A673 (cell line): Measurements from ENCODE around the gene NAA40. TPM values are rescaled to one million over a fixed set of nuclear protein-coding genes. Genes with fewer than 3 reads are reported as not detected.

Experiments used
- BruUV-seq: library from RNA; stranded (reverse); fragments of 400-500 nt; replicated peaks from 2 replicates; lab custom pipeline; 2021; lab: Mats Ljungman, UMichigan
- CTCF ChIA-PET: fragments of 300-600 bp; sonication (Branson Sonifier 250); formaldehyde crosslinking; loops from one replicate; lab custom pipeline; 2022; ENCODE audit warnings: antibody characterized with exemption; lab: Charles Lee
- POLR2A ChIA-PET: fragments of 300-600 bp; sonication (Branson Sonifier 250); formaldehyde crosslinking; loops from one replicate; lab custom pipeline; 2022; ENCODE audit warnings: antibody characterized with exemption; ENCODE audit not compliant: low non-redundant PET; lab: Charles Lee
- DNase-seq: peaks from one replicate; pipeline ENCODE4 v3.0.0-alpha.2; 2015; ENCODE audit warnings: low spot score
- H3K27ac ChIP-seq: fragments of 200-600 bp; sonication (generic); 2 replicates; pipeline ENCODE4 v1.5.1; 2016; ENCODE audit warnings: mixed run types, low read depth, mild to moderate bottlenecking, mixed read lengths, antibody characterized with exemption, low read length; ENCODE audit not compliant: poor library complexity, severe bottlenecking
- H3K27me3 ChIP-seq: fragments of 200-600 bp; sonication (generic); replicated peaks from 2 replicates; pipeline ENCODE4 v1.6.1; 2017; ENCODE audit warnings: mixed run types, low read depth, mild to moderate bottlenecking, mixed read lengths, antibody characterized with exemption, low read length; ENCODE audit not compliant: insufficient read depth, poor library complexity
- H3K36me3 ChIP-seq: fragments of 200-600 bp; sonication (generic); 2 replicates; pipeline ENCODE4 v1.6.1; 2016; ENCODE audit warnings: mixed run types, mild to moderate bottlenecking, mixed read lengths, antibody characterized with exemption, low read length; ENCODE audit not compliant: insufficient read depth, poor library complexity, severe bottlenecking
- H3K4me1 ChIP-seq: fragments of 200-600 bp; sonication (generic); 2 replicates; pipeline ENCODE4 v1.6.1; 2017; ENCODE audit warnings: mixed run types, mild to moderate bottlenecking, mixed read lengths, antibody characterized with exemption, low read length; ENCODE audit not compliant: insufficient read depth, poor library complexity, severe bottlenecking
- H3K4me3 ChIP-seq: fragments of 200-600 bp; sonication (generic); 2 replicates; pipeline ENCODE4 v1.5.1; 2016; ENCODE audit warnings: low read depth, mixed run types, mild to moderate bottlenecking, mixed read lengths, low read length; ENCODE audit not compliant: poor library complexity, severe bottlenecking
- H3K9me3 ChIP-seq: fragments of 200-600 bp; sonication (generic); 2 replicates; pipeline ENCODE4 v1.6.1; 2016; ENCODE audit warnings: mixed run types, low read depth, mild to moderate bottlenecking, mixed read lengths, antibody characterized with exemption, low read length; ENCODE audit not compliant: poor library complexity, severe bottlenecking
- EZH2 ChIP-seq: fragments of 200-600 bp; sonication (generic); IDR thresholded peaks from 2 replicates; pipeline ENCODE4 v1.6.1; 2017; ENCODE audit warnings: borderline replicate concordance, low read depth, mild to moderate bottlenecking, mixed read lengths, antibody characterized with exemption, low read length; ENCODE audit not compliant: poor library complexity, severe bottlenecking
- intact Hi-C: fragments of 100-400 bp; cut with micrococcal nuclease; formaldehyde crosslinking; loops from one replicate; pipeline ENCODE4 v1.10.0; 2022; ENCODE audit not compliant: unreplicated experiment
- total RNA-seq: library from RNA; stranded (reverse); gene quantifications from 2 replicates; pipeline ENCODE4 v1.2.3, GENCODE V29; 2021
- TF ChIP-seq, protein P1 (sequence below): fragments of 300-800, 200-600 bp; sonication (generic); conservative IDR thresholded peaks from 2 replicates; pipeline ENCODE4 v1.5.1; 2017; ENCODE audit warnings: low read depth, mild to moderate bottlenecking, antibody characterized with exemption, low read length, moderate library complexity, mixed read lengths

The NAA40 gene
- total RNA-seq, 1 experiment from 2014 or later = 44.8 TPM

DNA sequence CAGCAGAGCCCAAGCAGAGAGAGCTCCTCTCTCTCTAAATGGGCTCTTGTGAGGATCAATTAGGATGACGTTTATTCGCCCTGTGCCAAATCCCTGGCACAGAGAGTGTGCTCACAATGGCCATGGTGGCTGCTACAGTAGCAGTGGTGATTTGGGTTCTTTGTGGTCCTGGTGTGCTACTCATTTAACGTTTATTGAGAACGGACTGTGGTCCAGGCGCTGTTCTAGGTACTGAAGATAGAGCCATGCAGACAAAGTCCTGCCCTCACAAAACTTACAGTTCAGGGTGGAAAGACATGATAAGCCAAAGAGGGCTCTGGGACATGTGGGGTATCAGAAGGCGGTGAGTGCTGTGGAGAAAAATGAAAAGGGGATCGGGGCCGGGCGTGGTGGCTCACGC lies 52.8 kb downstream of the NAA40 start:
- intact Hi-C loops = no loop called here

DNA sequence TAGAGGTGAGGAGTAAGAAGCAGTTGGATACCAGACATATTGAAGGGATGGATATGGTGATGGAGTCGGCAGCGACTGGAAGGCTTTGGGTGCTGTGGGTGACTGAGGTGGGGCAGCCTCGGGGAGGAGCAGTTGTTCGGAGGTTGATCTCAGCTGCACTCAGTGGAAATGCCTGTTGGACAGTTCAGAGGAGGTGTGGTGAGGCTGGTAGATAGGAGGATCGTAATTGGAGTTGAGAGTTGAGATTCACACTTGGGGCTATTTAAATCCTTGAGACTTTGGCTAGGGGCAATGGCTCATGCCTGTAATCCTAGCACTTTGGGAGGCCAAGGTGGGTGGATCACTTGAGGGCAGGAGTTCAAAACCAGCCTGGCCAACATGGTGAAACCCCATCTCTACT lies 54.3 kb downstream of the NAA40 start:
- CTCF ChIA-PET = no interaction called here

More for the DNA sequence above, 52.8 kb downstream of the NAA40 start:
- H3K4me1 ChIP-seq = peaks cover 13% of the 10 kb centered on the region
- no peak overlapping the region for H3K27ac ChIP-seq
- no peak overlapping the region for H3K4me3 ChIP-seq
- peaks cover 44% of the 10 kb centered on the region for H3K36me3 ChIP-seq
- DNase-seq = no peak
- POLR2A ChIA-PET = no interaction called here
- no peaks in the 10 kb centered on the region for H3K27me3 ChIP-seq
- H3K9me3 ChIP-seq = no peaks in the 10 kb centered on the region
- BruUV-seq = no TSS peak
- CTCF ChIA-PET = no interaction called here
- TF ChIP-seq EZH2 = no peak
- TF ChIP-seq, protein P1, sequence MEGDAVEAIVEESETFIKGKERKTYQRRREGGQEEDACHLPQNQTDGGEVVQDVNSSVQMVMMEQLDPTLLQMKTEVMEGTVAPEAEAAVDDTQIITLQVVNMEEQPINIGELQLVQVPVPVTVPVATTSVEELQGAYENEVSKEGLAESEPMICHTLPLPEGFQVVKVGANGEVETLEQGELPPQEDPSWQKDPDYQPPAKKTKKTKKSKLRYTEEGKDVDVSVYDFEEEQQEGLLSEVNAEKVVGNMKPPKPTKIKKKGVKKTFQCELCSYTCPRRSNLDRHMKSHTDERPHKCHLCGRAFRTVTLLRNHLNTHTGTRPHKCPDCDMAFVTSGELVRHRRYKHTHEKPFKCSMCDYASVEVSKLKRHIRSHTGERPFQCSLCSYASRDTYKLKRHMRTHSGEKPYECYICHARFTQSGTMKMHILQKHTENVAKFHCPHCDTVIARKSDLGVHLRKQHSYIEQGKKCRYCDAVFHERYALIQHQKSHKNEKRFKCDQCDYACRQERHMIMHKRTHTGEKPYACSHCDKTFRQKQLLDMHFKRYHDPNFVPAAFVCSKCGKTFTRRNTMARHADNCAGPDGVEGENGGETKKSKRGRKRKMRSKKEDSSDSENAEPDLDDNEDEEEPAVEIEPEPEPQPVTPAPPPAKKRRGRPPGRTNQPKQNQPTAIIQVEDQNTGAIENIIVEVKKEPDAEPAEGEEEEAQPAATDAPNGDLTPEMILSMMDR = no peak

DNA sequence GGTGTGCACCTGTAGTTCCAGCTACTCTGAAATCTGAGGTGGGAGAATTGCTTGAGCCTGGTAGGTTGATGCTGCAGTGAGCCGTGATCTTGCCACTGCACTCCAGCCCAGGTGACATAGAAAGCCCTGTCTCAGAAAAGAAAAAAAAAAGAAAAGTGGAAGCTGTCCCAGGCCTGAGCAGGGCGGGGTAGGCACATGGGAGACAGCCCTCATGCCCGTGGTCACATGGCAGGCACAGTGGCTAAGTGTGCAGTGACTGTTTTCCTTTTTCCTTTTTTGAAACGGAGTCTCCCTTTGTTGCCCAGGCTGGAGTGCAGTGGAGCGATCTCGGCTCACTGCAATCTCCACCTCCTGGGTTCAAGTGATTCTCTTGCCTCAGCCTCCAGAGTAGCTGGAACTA lies 55.2 kb downstream of the NAA40 start:
- Histone ChIP-seq H3K9me3 (no peaks in the 10 kb centered on the region), H3K36me3 (peaks cover 51% of the 10 kb centered on the region), H3K4me1 (peaks cover 6% of the 10 kb centered on the region), H3K27me3 (no peaks in the 10 kb centered on the region), H3K4me3 (no peak overlapping the region), H3K27ac (no peak overlapping the region)
- DNase-seq = no peak
- CTCF ChIA-PET = no interaction called here
- no TSS peak for BruUV-seq
- intact Hi-C loops = no loop called here
- TF ChIP-seq, protein P1 = no peak
- TF ChIP-seq EZH2 = no peak
- POLR2A ChIA-PET = interaction anchor here (0.7 kb wide), 2 partner anchors 19 to 211 kb away, joined by 3 read pairs; partner anchors contain the start of gene COX8A

More for the DNA sequence above, 54.3 kb downstream of the NAA40 start:
- H3K4me3 ChIP-seq = no peak overlapping the region
- DNase-seq = no peak
- H3K36me3 ChIP-seq = peaks cover 54% of the 10 kb centered on the region
- no peak overlapping the region for H3K27ac ChIP-seq
- POLR2A ChIA-PET = no interaction called here
- H3K4me1 ChIP-seq = peaks cover 3% of the 10 kb centered on the region
- no TSS peak for BruUV-seq
- H3K9me3 ChIP-seq = no peaks in the 10 kb centered on the region
- no peak for TF ChIP-seq EZH2
- TF ChIP-seq, protein P1 = no peak
- no peaks in the 10 kb centered on the region for H3K27me3 ChIP-seq
- intact Hi-C loops = no loop called here
